CMK (cell line): ENCODE measurements around the gene HS6ST3.
"Not testable (repeated sequence)": the region's sequence is repeated elsewhere in the genome, so short reads cannot be mapped to it uniquely, and the experiment has no call there.

Source experiments
- DNase-seq: peaks from one replicate; pipeline ENCODE4 v3.0.0-alpha.2; 2010; ENCODE audit warnings: low read depth

HS6ST3 gene

GRCh38 chr13:96444676-96445075 is 354.8 kb downstream of the HS6ST3 start:
- DNase-seq: no peak

- no peak for DNase-seq
These were observed 360.0 kb downstream of the HS6ST3 start for GRCh38 chr13:96449920-96450319.

- DNase-seq: no peak
These were observed 360.6 kb downstream of the HS6ST3 start for GRCh38 chr13:96450326-96451020.

GRCh38 chr13:96454466-96454865 is 364.6 kb downstream of the HS6ST3 start:
- no peak for DNase-seq

GRCh38 chr13:96460609-96461008 is 370.7 kb downstream of the HS6ST3 start:
- DNase-seq: no peak

- no peak for DNase-seq
These were observed 383.7 kb downstream of the HS6ST3 start for GRCh38 chr13:96473526-96474180.

GRCh38 chr13:96474181-96474557 is 384.3 kb downstream of the HS6ST3 start:
- DNase-seq: no peak

GRCh38 chr13:96475103-96475502 is 385.2 kb downstream of the HS6ST3 start:
- no peak for DNase-seq

GRCh38 chr13:96481482-96481881 is 391.6 kb downstream of the HS6ST3 start:
- no peak for DNase-seq

- no peak for DNase-seq
These were observed 400.6 kb downstream of the HS6ST3 start for GRCh38 chr13:96490496-96490989.

GRCh38 chr13:96491103-96491502 is 401.2 kb downstream of the HS6ST3 start:
- DNase-seq: no peak

- DNase-seq: no peak
These were observed 402.9 kb downstream of the HS6ST3 start for GRCh38 chr13:96492766-96493165.

- DNase-seq: no peak
These were observed 409.7 kb downstream of the HS6ST3 start for GRCh38 chr13:96499656-96500055.

GRCh38 chr13:96500953-96501352 is 411.0 kb downstream of the HS6ST3 start:
- no peak for DNase-seq

GRCh38 chr13:96503481-96503880 is 413.6 kb downstream of the HS6ST3 start:
- no peak for DNase-seq

GRCh38 chr13:96511587-96511986 is 421.7 kb downstream of the HS6ST3 start:
- no peak for DNase-seq

- no peak for DNase-seq
These were observed 429.5 kb downstream of the HS6ST3 start for GRCh38 chr13:96519380-96519779.

GRCh38 chr13:96524398-96525020 is 434.6 kb downstream of the HS6ST3 start:
- not testable (repeated sequence) for DNase-seq

GRCh38 chr13:96525715-96526114 is 435.8 kb downstream of the HS6ST3 start:
- DNase-seq: no peak

GRCh38 chr13:96527497-96527896 is 437.6 kb downstream of the HS6ST3 start:
- DNase-seq: no peak

- no peak for DNase-seq
These were observed 442.9 kb downstream of the HS6ST3 start for GRCh38 chr13:96532804-96533203.

GRCh38 chr13:96533408-96533807 is 443.5 kb downstream of the HS6ST3 start:
- no peak for DNase-seq

- DNase-seq: no peak
These were observed 449.9 kb downstream of the HS6ST3 start for GRCh38 chr13:96539791-96540190.
